AG09319 (cell line): ENCODE results near the gene NIN.
"Not testable (repeated sequence)": the region's sequence is repeated elsewhere in the genome, so short reads cannot be mapped to it uniquely, and the experiment has no call there.

Source experiments
- DNase-seq: peaks from one replicate; pipeline ENCODE4 v3.0.0-alpha.2; 2010; ENCODE audit warnings: low read depth; ENCODE audit errors: extremely low read depth
- CTCF ChIP-seq: IDR thresholded peaks from 2 replicates; pipeline ENCODE4 v1.5.1; 2011; ENCODE audit warnings: low read depth, mild to moderate bottlenecking, inconsistent platforms, low read length, moderate library complexity

The NIN gene

GRCh38 chr14:50823762-50824636 lies 7.0 kb downstream of the NIN start:
- no peak for DNase-seq

GRCh38 chr14:50823051-50823761 lies 7.8 kb downstream of the NIN start:
- no peak for DNase-seq
- TF ChIP-seq CTCF, result no peak

More at GRCh38 chr14:50823762-50824636, 7.0 kb downstream of the NIN start:
- TF ChIP-seq CTCF, result no peak

GRCh38 chr14:50822501-50823042 lies 8.4 kb downstream of the NIN start:
- no peak for DNase-seq

GRCh38 chr14:50821510-50822464 lies 9.2 kb downstream of the NIN start:
- no peak for TF ChIP-seq CTCF
- DNase-seq, result no peak

More at GRCh38 chr14:50822501-50823042, 8.4 kb downstream of the NIN start:
- no peak for TF ChIP-seq CTCF

- no peak for DNase-seq
- no peak for TF ChIP-seq CTCF
Observed at GRCh38 chr14:50820786-50821509, 10.0 kb downstream of the NIN start.

GRCh38 chr14:50819303-50819702 lies 11.7 kb downstream of the NIN start:
- DNase-seq, result not testable (repeated sequence)
